Keratinocyte (primary cell): ENCODE results near the gene IL15. TPM values are rescaled to one million over a fixed set of nuclear protein-coding genes. Genes with fewer than 3 reads are reported as not detected.

Source experiments
- DNase-seq: peaks from one replicate; pipeline ENCODE4 v3.0.0-alpha.2; 2011; ENCODE audit warnings: low read depth, missing footprints, low spot score
- FAIRE-seq: peaks from 2 replicates; lab custom pipeline; 2011; peaks lifted over from hg19 to GRCh38; lab: Jason Lieb, UNC
- H2AFZ ChIP-seq: 2 replicates; pipeline ENCODE4 v1.6.0; 2012; ENCODE audit warnings: low read length, control low read depth, inconsistent platforms; ENCODE audit not compliant: control insufficient read depth
- H3K27ac ChIP-seq: 2 replicates; pipeline ENCODE4 v1.5.1; 2011; ENCODE audit warnings: low read length; ENCODE audit not compliant: control insufficient read depth, insufficient read depth
- H3K27me3 ChIP-seq: 3 replicates; pipeline ENCODE4 v1.6.0; 2011; ENCODE audit warnings: low read length; ENCODE audit not compliant: control insufficient read depth, insufficient read depth; ENCODE audit errors: extremely low read depth
- H3K36me3 ChIP-seq, 2 experiments: 2 replicates in 1 of 2; 3 replicates in 1 of 2; pipeline ENCODE4 v1.5.1; 2011; ENCODE audit warnings: low read length in 2 of 2, mild to moderate bottlenecking in 1 of 2; ENCODE audit not compliant: control insufficient read depth in 2 of 2, insufficient read depth in 2 of 2; ENCODE audit errors: extremely low read depth in 1 of 2
- H3K4me1 ChIP-seq: 3 replicates; pipeline ENCODE4 v1.5.1; 2011; ENCODE audit warnings: low read length; ENCODE audit not compliant: control insufficient read depth, insufficient read depth; ENCODE audit errors: extremely low read depth
- H3K4me2 ChIP-seq: 3 replicates; pipeline ENCODE4 v1.6.0; 2011; ENCODE audit warnings: low read depth, low read length; ENCODE audit not compliant: control insufficient read depth, insufficient read depth; ENCODE audit errors: extremely low read depth
- H3K4me3 ChIP-seq, 3 experiments: fragments of 200-600 bp in 1 of 3; sonication (generic) in 1 of 3; 2 replicates in 2 of 3; 3 replicates in 1 of 3; pipeline ENCODE4 v1.5.1; 2011 to 2016; ENCODE audit warnings: low read length in 3 of 3, mild to moderate bottlenecking in 3 of 3, control low read depth in 2 of 3, inconsistent platforms in 1 of 3, low read depth in 1 of 3, mixed read lengths in 1 of 3, mixed run types in 1 of 3, moderate library complexity in 1 of 3; ENCODE audit not compliant: control insufficient read depth in 2 of 3, insufficient read depth in 2 of 3; ENCODE audit errors: extremely low read depth in 1 of 3
- H3K79me2 ChIP-seq: 2 replicates; pipeline ENCODE4 v1.6.0; 2012; ENCODE audit warnings: low read length; ENCODE audit not compliant: control insufficient read depth, insufficient read depth
- H3K9ac ChIP-seq: 3 replicates; pipeline ENCODE4 v1.6.0; 2011; ENCODE audit warnings: low read length; ENCODE audit not compliant: control insufficient read depth, insufficient read depth; ENCODE audit errors: extremely low read depth
- H3K9me1 ChIP-seq: 3 replicates; pipeline ENCODE4 v1.6.0; 2011; ENCODE audit warnings: low read length; ENCODE audit not compliant: control insufficient read depth, insufficient read depth; ENCODE audit errors: extremely low read depth
- H3K9me3 ChIP-seq: 2 replicates; pipeline ENCODE4 v1.5.1; 2012; ENCODE audit warnings: low read depth, low read length; ENCODE audit not compliant: control insufficient read depth
- H4K20me1 ChIP-seq: 3 replicates; pipeline ENCODE4 v1.6.0; 2011; ENCODE audit warnings: low read length; ENCODE audit not compliant: control insufficient read depth, insufficient read depth; ENCODE audit errors: extremely low read depth
- CTCF ChIP-seq, 3 experiments: IDR thresholded peaks in 1 of 3; conservative IDR thresholded peaks in 1 of 3; optimal IDR thresholded peaks in 1 of 3; 2 replicates in 2 of 3; 3 replicates in 1 of 3; pipeline versions ENCODE3 to v1.5.1; 2011; ENCODE audit warnings: low read length in 3 of 3, mild to moderate bottlenecking in 3 of 3, moderate library complexity in 2 of 3, control low read depth in 1 of 3, inconsistent platforms in 1 of 3; ENCODE audit not compliant: insufficient read depth in 2 of 3; ENCODE audit errors: extremely low read depth in 1 of 3
- EZH2 ChIP-seq: IDR thresholded peaks from one replicate; pipeline ENCODE4 v1.6.1; 2012; ENCODE audit warnings: inconsistent platforms, mild to moderate bottlenecking, low read length, moderate library complexity
- dilution Hi-C: fragments of 300-500 bp; cut with MboI; formaldehyde crosslinking; loops from one replicate; pipeline ENCODE4 v1.7.0; 2020; ENCODE audit warnings: low sequenced_read_pairs; ENCODE audit not compliant: extremely low pct_ligation_motif_present
- polyA plus RNA-seq, 5 experiments: library from polyadenylated mRNA; depleted of rRNA in 3 of 5; stranded (reverse) in 3 of 5; stranded (forward) in 1 of 5; unstranded in 1 of 5; fragments of >200 nt; gene quantifications; 1 replicate in 1 of 5; 2 replicates in 3 of 5; 3 replicates in 1 of 5; pipeline versions ENCODE4 v1.2.1 to v1.2.3, GENCODE V29; 2011 to 2012; ENCODE audit warnings: missing spikeins in 2 of 5, low read depth in 1 of 5, low replicate concordance in 1 of 5

The IL15 gene
- polyA plus RNA-seq, 1 donor (not counting 4 experiments of a cell fraction or from before 2014, with no cell fraction given) = 1.4 TPM

GRCh38 chr4:141706445-141706844 lies 70.1 kb downstream of the IL15 start:
- no peak overlapping the region for H3K9ac ChIP-seq
- no peak for DNase-seq

GRCh38 chr4:141711211-141711610 lies 74.8 kb downstream of the IL15 start:
- dilution Hi-C loops = no loop called here
- H3K9me3 ChIP-seq = no peaks in the 10 kb centered on the region
- H3K9me1 ChIP-seq = no peaks in the 10 kb centered on the region
- no peaks in the 10 kb centered on the region for H3K27me3 ChIP-seq
- H3K4me3 ChIP-seq = no peak overlapping the region
- H3K9ac ChIP-seq = no peak overlapping the region
- no peaks in the 10 kb centered on the region for H3K36me3 ChIP-seq
- H4K20me1 ChIP-seq = no peaks in the 10 kb centered on the region
- DNase-seq (no peak), FAIRE-seq (no peak)
- peak in 2 of 3 experiments; percentile 55 to 60 for TF ChIP-seq CTCF (optimal IDR thresholded peaks at IDR 0.05 in 1 of 3, IDR thresholded peaks at IDR 0.05 in 1 of 3, conservative IDR thresholded peaks at IDR 0.05 in 1 of 3; ENCODE audit: extremely low read depth in 1 of 3, insufficient read depth in 2 of 3, low read length in 3 of 3)
- TF ChIP-seq EZH2 = no peak
- H3K4me2 ChIP-seq = no peak overlapping the region
- H3K79me2 ChIP-seq = no peaks in the 10 kb centered on the region
- peaks cover 12% of the 10 kb centered on the region for H3K4me1 ChIP-seq
- H3K27ac ChIP-seq = no peak overlapping the region
- no peak overlapping the region for H2AFZ ChIP-seq

More at GRCh38 chr4:141706445-141706844, 70.1 kb downstream of the IL15 start:
- Histone ChIP-seq H3K4me2 (no peak overlapping the region), H3K79me2 (no peaks in the 10 kb centered on the region), H2AFZ (no peak overlapping the region), H3K9me3 (no peaks in the 10 kb centered on the region), H3K36me3 (no peaks in the 10 kb centered on the region), H3K9me1 (no peaks in the 10 kb centered on the region), H3K4me1 (no peaks in the 10 kb centered on the region), H4K20me1 (no peaks in the 10 kb centered on the region), H3K27ac (no peak overlapping the region), H3K27me3 (no peaks in the 10 kb centered on the region), H3K4me3 (no peak overlapping the region)
- dilution Hi-C loops = no loop called here
- TF ChIP-seq CTCF (optimal IDR thresholded peaks at IDR 0.05 in 1 of 3, IDR thresholded peaks at IDR 0.05 in 1 of 3, conservative IDR thresholded peaks at IDR 0.05 in 1 of 3; ENCODE audit: extremely low read depth in 1 of 3, insufficient read depth in 2 of 3, low read length in 3 of 3) (no peak), EZH2 (no peak)
- no peak for FAIRE-seq
